ENCODE results near the gene CHCHD10.
A peak's percentile ranks its signal among the peaks of the same experiment; 100 is the strongest.

The CHCHD10 gene

DNA sequence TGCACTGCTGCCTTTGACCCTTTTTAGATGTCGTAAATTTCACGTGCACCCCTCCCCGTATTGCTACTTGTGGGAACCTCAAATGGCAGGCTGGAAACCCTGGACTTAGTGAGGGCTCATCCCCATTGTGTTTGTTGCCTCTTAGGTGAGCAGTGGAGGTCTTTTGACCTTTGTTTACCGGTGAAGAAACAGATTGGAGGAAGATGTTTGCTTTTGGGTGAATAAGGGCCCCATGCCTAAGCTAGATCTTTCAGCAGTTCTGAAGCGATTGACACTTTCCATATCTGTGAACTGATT, 19.8 kb upstream of the CHCHD10 start:
- DNase-seq (ENCODE audit: low spot score): no peak

GRCh38 chr22:23786752-23787599, 19.2 kb upstream of the CHCHD10 start, which contains the start of gene SMARCB1:
Gene SMARCB1, plus strand, starts transcription at chr22:23786966. Its CDS starts 204 bp downstream, at chr22:23787170.
- DNase-seq (ENCODE audit: low spot score): peak; percentile 89

GRCh38 chr22:23786261-23786710, 18.5 kb upstream of the CHCHD10 start:
- no peak for DNase-seq (ENCODE audit: low spot score)

DNA sequence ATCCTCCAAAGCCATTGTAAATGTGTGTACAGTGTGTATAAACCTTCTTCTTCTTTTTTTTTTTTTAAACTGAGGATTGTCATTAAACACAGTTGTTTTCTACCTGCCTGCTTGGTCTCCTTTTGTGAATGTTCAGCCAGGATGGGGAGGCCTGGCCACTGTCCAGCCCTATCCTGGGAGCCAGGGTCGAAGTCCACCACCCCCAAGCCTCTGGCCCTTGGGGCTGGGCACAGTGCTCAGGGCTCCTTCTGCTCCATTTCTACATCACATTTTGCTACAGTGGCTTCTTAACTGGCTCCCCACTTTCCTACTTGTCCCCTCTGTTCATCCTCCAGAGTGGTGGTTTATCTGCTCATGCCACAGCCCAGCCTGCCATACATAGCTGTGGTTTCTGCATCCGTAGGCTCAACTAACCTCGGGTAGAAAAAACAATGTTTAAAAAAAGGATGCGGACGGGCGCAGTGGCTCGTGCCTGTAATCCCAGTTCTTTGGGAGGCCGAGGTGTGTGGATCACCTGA, 16.5 kb upstream of the CHCHD10 start:
- no peak for DNase-seq (ENCODE audit: low spot score)

DNA sequence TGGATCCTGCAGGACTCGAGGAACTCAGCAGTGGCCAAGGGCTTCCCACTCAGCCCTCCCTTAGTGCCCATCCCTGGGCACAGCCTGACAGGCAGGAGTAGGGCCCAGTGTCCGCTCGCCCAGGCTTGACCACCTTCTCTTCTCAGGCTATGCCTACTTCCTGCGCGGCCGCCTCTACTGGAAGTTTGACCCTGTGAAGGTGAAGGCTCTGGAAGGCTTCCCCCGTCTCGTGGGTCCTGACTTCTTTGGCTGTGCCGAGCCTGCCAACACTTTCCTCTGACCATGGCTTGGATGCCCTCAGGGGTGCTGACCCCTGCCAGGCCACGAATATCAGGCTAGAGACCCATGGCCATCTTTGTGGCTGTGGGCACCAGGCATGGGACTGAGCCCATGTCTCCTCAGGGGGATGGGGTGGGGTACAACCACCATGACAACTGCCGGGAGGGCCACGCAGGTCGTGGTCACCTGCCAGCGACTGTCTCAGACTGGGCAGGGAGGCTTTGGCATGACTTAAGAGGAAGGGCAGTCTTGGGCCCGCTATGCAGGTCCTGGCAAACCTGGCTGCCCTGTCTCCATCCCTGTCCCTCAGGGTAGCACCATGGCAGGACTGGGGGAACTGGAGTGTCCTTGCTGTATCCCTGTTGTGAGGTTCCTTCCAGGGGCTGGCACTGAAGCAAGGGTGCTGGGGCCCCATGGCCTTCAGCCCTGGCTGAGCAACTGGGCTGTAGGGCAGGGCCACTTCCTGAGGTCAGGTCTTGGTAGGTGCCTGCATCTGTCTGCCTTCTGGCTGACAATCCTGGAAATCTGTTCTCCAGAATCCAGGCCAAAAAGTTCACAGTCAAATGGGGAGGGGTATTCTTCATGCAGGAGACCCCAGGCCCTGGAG, 15.7 kb upstream of the CHCHD10 start:
- DNase-seq (ENCODE audit: low spot score): no peak

GRCh38 chr22:23782703-23783102, 14.9 kb upstream of the CHCHD10 start:
- DNase-seq (ENCODE audit: low spot score): no peak

GRCh38 chr22:23782252-23782651, 14.5 kb upstream of the CHCHD10 start:
- no peak for DNase-seq (ENCODE audit: low spot score)

DNA sequence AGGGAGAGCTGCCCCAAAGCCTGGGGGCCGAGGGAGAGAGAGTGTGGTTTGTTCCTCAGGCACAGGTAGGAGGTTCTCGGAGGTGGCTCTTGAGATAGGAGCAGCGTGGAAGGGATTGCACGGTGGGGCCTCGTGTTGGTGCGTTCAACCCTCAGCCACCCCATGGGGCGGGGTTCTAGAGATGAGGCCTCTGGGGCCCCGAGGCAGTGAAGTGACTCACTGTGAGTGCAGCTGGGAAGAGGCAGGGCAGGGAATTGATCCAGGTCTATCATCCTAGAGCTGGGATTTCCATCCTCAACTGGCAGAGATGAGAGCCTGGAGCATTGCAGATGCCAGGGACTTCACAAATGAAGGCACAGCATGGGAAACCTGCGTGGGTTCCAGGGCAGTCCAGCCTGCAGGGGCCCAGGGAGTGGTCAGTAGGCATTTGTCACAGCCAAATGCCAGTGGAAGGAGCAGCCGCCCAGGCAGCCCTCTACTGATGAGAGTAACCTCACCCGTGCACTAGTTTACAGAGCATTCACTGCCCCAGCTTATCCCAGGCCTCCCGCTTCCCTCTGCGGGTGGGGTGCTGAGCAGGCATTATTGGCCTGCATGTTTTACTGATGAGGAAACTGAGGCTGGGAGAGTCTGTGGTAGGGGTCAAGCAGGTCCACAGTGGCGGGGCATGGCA, 13.9 kb upstream of the CHCHD10 start:
- no peak for DNase-seq (ENCODE audit: low spot score)

- DNase-seq (ENCODE audit: low spot score): no peak
Measured at GRCh38 chr22:23781065-23781464, 13.3 kb upstream of the CHCHD10 start.

GRCh38 chr22:23780146-23780748, 12.5 kb upstream of the CHCHD10 start:
- no peak for DNase-seq (ENCODE audit: low spot score)

DNA sequence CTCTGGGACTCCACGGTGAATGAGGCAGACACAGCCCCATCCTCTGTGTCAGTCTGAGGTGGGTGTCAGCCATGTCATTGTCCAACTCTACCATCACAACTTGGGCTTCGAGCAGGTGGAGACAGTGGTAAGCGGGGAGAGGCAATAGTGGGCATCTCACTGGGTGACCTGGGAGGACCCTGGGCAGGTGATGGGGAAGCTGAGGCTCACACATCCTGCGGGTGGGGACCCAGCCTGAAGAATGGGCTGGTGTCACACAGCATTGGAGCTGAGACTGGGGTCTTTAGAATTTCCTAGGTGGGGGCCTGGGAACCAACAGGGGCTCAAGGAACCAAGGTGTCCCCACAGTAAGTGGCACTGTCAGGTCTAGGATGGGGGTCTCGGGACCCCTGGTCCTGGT, 12.0 kb upstream of the CHCHD10 start:
- DNase-seq (ENCODE audit: low spot score): no peak

- no peak for DNase-seq (ENCODE audit: low spot score)
Measured at GRCh38 chr22:23779083-23779482, 11.3 kb upstream of the CHCHD10 start.

GRCh38 chr22:23778577-23778900, 10.8 kb upstream of the CHCHD10 start:
- no peak for DNase-seq (ENCODE audit: low spot score)

GRCh38 chr22:23777776-23778576, 10.2 kb upstream of the CHCHD10 start:
- DNase-seq (ENCODE audit: low spot score): no peak

DNA sequence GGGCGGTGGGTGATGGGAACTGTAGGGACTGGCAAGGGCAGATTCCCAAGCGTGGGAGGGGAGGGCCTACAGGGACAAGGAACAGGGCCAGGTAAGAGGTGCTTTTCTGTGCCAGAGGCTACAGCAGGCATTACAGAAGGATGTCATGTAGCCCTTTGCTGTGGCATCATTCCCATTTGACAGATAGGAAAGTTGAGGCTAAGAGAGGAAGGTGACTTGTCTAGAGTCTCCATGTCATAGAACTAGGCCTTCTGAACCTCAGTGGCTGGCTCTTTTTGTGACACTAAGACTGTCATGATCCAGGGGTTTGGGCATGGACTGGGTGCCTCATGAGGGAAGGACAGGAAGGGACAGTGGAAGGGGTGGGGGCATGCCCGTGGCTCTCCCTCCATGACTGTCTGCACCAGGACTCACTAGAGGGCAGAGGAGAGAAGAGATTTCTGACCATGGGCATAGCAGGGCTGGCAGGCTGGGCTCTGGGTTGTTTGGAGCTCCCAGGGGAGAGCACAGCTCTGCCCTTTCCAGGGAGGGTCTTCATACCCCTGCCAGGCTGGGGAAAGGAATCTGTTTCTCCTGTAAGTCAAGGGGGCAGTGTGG, 8.1 kb upstream of the CHCHD10 start:
- no peak for DNase-seq (ENCODE audit: low spot score)

- no peak for DNase-seq (ENCODE audit: low spot score)
Measured at GRCh38 chr22:23774922-23775436, 7.2 kb upstream of the CHCHD10 start.

DNA sequence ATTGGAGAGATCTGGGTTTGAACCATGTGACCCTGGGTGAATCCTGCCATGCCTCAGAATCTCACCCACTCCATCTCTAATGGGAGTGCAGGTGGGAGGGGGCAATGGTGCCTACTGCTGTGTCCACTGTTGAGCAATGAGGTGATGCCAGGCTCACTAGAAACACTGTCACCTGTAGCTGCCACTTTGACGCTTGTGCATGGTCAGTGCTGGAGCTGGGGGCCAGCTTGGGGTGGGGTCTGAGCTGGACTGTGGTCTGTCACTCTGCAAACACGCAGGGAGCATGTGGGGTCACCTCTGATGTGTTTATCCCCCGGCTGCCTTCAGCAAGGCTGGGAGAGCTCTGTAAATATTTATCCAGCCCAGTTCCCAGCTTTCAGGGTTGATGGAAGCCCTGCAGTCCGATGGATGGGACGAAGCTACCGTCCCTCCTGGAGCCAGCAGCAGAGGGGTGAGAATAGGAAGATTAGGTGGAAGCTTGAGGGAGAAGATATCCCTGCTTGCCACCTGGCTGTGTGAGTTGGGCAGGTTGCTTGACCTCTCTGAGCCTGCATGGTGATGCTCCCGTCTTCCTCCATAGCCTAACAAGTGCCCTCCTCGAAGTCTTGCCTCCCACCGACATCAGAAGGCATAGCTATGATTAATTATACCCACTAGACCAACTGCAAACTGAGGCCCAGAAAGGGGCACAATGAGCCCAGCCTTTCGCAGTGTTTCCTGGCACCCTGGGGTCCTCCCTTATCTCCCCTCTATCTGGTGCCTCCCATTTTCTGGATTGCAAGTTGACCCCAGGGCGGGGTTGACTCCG, 6.5 kb upstream of the CHCHD10 start:
- no peak for DNase-seq (ENCODE audit: low spot score)

DNA sequence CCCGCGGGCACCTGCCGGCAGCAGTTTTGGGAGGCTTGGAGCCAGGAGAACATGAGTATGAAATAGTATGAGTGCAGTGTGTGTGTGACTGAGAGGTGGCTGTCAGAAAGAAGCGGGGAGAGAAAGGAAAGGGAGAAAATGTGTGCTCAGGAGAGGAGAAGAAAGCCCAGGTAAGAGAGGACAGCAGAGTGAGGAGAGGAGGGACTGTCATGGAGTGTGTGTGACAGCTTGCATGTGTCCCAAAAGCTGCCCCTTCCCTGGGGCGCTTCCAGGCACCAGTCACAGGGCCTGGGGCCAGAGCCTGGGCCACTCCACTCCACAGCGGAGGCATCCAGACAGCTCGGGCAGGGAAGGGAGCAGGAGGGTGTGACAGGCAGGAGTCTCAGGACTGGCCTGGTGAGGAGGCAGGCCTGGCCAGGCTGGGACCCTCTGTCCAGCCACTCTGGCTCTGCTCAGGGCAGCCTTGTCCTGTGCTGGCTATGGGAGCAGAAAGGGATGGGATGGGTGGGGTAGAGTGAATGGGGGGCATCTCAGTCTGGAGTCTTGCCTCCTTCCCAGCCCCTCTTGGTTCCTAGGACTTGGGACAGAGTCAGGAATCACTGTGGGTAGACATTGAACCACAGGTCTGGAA, 5.8 kb upstream of the CHCHD10 start:
- no peak for DNase-seq (ENCODE audit: low spot score)

Measured in LoVo (cell line).